ENCODE measurements around the gene NCAPG2. TPM values are rescaled to one million over a fixed set of nuclear protein-coding genes. Genes with fewer than 3 reads are reported as not detected.

NCAPG2 gene
- polyA plus RNA-seq, 3 donors = 1.1 to 3.1 (median 1.7) TPM

GRCh38 chr7:158749396-158749795 is 44.8 kb upstream of the NCAPG2 start:
- Histone ChIP-seq H3K79me2 (ENCODE audit: insufficient read depth, low read length) (no peaks in the 10 kb centered on the region), H4K20me1 (ENCODE audit: insufficient read depth, low read length) (no peaks in the 10 kb centered on the region), H3K4me1 (ENCODE audit: control insufficient read depth in 1 of 2, insufficient read depth in 2 of 2, low read length in 2 of 2) (no peaks in the 10 kb centered on the region), H2AFZ (ENCODE audit: insufficient read depth, low read depth, low read length, poor library complexity, severe bottlenecking) (no peak overlapping the region), H3K4me3 (replicated peaks in 1 of 3; ENCODE audit: low read depth in 2 of 3, low read length in 3 of 3) (no peak overlapping the region), H3K4me2 (replicated peaks; ENCODE audit: extremely low read depth, low read length, poor library complexity, severe bottlenecking) (no peak overlapping the region), H3K36me3 (replicated peaks in 1 of 2; ENCODE audit: control insufficient read depth in 1 of 2, insufficient read depth in 2 of 2, low read length in 2 of 2) (peaks cover 42 to 83% of the 10 kb centered on the region in 2 donors), H3K9ac (ENCODE audit: insufficient read depth, low read length, poor library complexity, severe bottlenecking) (no peak overlapping the region), H3K9me3 (replicated peaks in 1 of 2; ENCODE audit: control insufficient read depth in 1 of 2, insufficient read depth in 1 of 2, low read length in 2 of 2) (no peaks in the 10 kb centered on the region), H3K27me3 (ENCODE audit: control insufficient read depth in 2 of 2, insufficient read depth in 2 of 2, low read length in 2 of 2) (no peaks in the 10 kb centered on the region), H3K27ac (ENCODE audit: low read depth in 1 of 2, low read length in 2 of 2) (no peak overlapping the region)
- TF ChIP-seq CTCF (IDR thresholded peaks at IDR 0.05) = no peak
- WGBS (ENCODE audit: insufficient coverage) = 99% methylated on average over 8 of the region's 9 CpGs
- Mint-ChIP-seq H3K4me1 (no peaks in the 10 kb centered on the region), H3K36me3 (peaks cover 48 to 80% of the 10 kb centered on the region in 2 donors), H3K4me3 (no peak overlapping the region), H3K27me3 (ENCODE audit: low read depth in 3 of 3) (no peaks in the 10 kb centered on the region), H3K27ac (no peak overlapping the region), H3K9me3 (no peaks in the 10 kb centered on the region)
- DNase-seq = no peak
- intact Hi-C loops (cut with micrococcal nuclease) = no loop called here

- H3K79me2 ChIP-seq (ENCODE audit: insufficient read depth, low read length) = no peaks in the 10 kb centered on the region
- Mint-ChIP-seq H3K36me3 (peaks cover 53 to 80% of the 10 kb centered on the region in 2 donors), H3K9me3 (no peaks in the 10 kb centered on the region), H3K27me3 (ENCODE audit: low read depth in 3 of 3) (no peaks in the 10 kb centered on the region), H3K4me1 (peaks cover 2% of the 10 kb centered on the region), H3K27ac (no peak overlapping the region), H3K4me3 (no peak overlapping the region)
- no peak overlapping the region for H2AFZ ChIP-seq (ENCODE audit: insufficient read depth, low read depth, low read length, poor library complexity, severe bottlenecking)
- H3K4me1 ChIP-seq (ENCODE audit: control insufficient read depth in 1 of 2, insufficient read depth in 2 of 2, low read length in 2 of 2) = no peaks in the 10 kb centered on the region
- no peak overlapping the region for H3K27ac ChIP-seq (ENCODE audit: low read depth in 1 of 2, low read length in 2 of 2)
- H3K4me3 ChIP-seq (replicated peaks in 1 of 3; ENCODE audit: low read depth in 2 of 3, low read length in 3 of 3) = no peak overlapping the region
- no peak overlapping the region for H3K4me2 ChIP-seq (replicated peaks; ENCODE audit: extremely low read depth, low read length, poor library complexity, severe bottlenecking)
- H3K9ac ChIP-seq (ENCODE audit: insufficient read depth, low read length, poor library complexity, severe bottlenecking) = no peak overlapping the region
- no peak for TF ChIP-seq CTCF (IDR thresholded peaks at IDR 0.05)
- no peaks in the 10 kb centered on the region for H3K9me3 ChIP-seq (replicated peaks in 1 of 2; ENCODE audit: control insufficient read depth in 1 of 2, insufficient read depth in 1 of 2, low read length in 2 of 2)
- intact Hi-C loops (cut with micrococcal nuclease) = no loop called here
- H4K20me1 ChIP-seq (ENCODE audit: insufficient read depth, low read length) = no peaks in the 10 kb centered on the region
- H3K36me3 ChIP-seq (replicated peaks in 1 of 2; ENCODE audit: control insufficient read depth in 1 of 2, insufficient read depth in 2 of 2, low read length in 2 of 2) = peaks cover 41 to 86% of the 10 kb centered on the region in 2 donors
- 88% methylated on average over 8 of the region's 10 CpGs for WGBS (ENCODE audit: insufficient coverage)
- no peaks in the 10 kb centered on the region for H3K27me3 ChIP-seq (ENCODE audit: control insufficient read depth in 2 of 2, insufficient read depth in 2 of 2, low read length in 2 of 2)
- DNase-seq = no peak
Measured at GRCh38 chr7:158748335-158748734, 43.7 kb upstream of the NCAPG2 start.
